Stromal cell of bone marrow (primary cell): ENCODE results near the gene GALNT9.

ENCODE experiments used
- DNase-seq: peaks from one replicate; pipeline ENCODE4 v3.0.0-alpha.2; 2012; ENCODE audit warnings: low read depth

Gene GALNT9

GRCh38 chr12:132168311-132169031 is 160.9 kb downstream of the GALNT9 start:
- no peak for DNase-seq

- no peak for DNase-seq
Measured at GRCh38 chr12:132167611-132168310, 161.6 kb downstream of the GALNT9 start.

DNA sequence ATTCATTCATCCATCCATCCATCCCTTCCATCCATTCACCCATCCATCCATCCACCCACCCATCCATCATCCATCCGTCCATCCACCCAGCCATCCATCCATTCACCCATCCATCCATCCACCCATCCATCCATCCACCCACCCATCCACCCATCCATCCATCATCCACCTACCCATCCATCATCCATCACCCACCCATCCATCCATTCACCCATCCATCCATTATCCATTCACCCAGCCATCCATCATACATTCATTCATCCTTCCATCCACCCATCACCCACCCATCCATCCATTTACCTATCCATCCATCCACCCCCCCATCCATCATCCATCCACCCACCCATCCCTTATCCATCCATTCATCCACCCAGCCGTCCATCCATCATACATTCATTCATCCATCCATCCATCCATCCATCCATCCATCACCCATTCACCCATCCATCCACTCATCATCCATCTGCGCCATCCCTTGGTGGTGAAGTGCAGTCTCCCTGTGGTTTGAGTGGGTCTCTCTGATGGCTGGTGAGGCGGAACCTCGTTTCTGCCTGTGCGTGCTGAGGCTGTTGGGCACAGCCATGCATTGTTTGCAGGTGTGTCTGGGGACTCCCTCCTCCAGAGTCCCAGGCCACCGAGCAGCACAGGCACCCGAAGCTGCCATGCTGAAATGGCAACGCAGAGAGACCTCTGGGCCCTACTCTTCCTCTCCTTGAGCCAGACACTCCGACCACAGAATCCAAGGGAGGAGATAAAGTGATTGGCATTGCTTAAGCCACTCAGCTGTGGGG is 162.4 kb downstream of the GALNT9 start:
- DNase-seq: no peak

DNA sequence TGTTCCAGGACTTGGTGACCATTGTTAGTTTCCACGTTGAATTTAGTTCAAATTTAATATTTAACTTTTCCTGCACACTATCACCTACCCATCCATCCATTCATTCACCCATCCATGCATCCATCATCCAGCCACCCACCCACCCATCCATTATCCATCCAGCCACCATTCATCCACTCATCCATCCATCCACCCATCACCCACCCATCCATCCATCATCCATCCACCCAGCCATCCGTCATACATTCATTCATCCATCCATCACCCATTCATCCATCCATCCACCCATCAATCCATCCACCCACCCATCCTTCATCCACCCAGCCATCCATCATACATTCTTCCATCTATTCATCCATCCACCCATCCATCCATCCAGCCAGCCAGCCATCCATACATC is 163.3 kb downstream of the GALNT9 start:
- no peak for DNase-seq

DNA sequence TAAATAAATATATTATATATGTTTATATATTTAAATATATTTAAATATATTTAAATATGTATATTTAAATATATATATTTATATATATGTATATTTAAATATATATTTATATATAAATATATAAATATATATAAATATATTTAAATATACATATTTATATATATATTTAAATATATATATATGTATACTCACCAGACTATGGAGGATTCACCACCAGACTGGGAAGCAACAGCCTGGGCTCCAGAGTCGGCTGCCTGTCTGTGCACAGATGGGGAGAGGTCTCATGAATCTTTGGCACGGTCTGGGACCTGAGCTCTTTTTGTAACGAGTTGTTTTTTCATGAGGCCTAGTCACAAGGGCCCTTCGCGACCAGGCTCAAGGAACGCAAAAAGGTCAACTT is 163.8 kb downstream of the GALNT9 start:
- no peak for DNase-seq

- no peak for DNase-seq
Measured at GRCh38 chr12:132164426-132164825, 165.0 kb downstream of the GALNT9 start.

DNA sequence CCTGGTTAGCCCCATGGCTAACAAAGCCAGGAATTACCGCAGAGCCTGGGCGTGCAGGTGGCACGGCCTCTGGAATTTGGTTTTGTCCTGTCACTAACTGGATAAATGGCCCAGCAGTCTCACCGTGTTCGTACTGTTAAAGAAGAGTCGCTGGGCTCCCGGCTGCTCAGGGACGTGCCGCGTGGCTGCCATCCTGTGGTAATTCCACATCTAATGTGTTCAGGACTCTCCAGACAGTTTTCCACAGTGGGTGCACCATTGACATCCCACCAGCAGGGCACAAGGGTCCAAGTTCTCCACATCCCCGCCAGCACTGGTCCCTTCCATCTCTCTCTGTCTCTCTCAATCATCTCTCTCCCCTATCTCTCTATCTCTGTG is 165.5 kb downstream of the GALNT9 start:
- no peak for DNase-seq

DNA sequence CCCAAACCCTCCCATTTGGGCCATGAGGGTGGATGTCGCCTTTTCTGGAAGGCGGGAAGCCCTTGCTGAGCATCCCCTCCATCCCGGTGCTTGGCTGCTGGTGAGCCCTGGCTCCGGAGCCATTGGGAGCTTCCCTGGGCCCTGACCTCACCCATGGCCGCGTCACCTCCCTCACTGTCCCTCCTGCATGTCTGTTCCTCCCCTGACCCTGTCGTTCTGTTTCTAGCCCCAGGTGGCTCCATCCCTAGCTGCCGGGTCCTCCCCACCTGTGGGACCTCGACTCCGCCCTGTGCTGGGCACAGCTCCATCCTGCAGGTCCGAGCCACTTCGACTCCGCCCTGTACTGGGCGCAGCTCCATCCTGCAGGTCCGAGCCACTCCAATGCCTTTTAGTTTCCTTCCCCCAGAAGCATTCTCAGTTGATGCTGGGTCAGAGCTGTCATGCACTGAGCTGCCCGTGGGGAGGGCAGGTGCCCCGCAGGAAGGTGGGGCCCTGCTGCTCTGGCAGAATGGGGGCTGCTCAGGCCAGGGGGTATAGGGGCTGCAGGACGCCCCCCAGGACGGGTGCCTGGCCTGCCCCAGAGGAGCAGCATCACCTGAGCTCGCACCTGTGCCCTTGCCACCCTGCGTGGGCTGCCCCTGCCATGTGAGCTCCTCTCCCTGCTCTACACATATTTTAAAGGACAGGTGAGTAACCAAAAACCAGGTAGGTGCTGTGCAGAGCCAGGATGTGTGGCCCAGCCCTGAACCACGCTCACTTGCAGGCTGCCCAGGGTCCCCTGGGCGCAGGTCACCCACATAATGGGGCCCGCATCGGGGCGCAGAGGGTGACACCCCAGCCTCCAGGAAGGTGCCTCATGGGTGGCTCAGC is 166.1 kb downstream of the GALNT9 start:
- DNase-seq: no peak

- peak; percentile 84 for DNase-seq
Measured at GRCh38 chr12:132162508-132163031, 166.8 kb downstream of the GALNT9 start.

- no peak for DNase-seq
Measured at GRCh38 chr12:132161796-132162507, 167.4 kb downstream of the GALNT9 start.

GRCh38 chr12:132161036-132161781 is 168.2 kb downstream of the GALNT9 start:
- DNase-seq: no peak

GRCh38 chr12:132160601-132161035 is 168.8 kb downstream of the GALNT9 start:
- DNase-seq: no peak

- DNase-seq: no peak
Measured at GRCh38 chr12:132160016-132160415, 169.4 kb downstream of the GALNT9 start.

DNA sequence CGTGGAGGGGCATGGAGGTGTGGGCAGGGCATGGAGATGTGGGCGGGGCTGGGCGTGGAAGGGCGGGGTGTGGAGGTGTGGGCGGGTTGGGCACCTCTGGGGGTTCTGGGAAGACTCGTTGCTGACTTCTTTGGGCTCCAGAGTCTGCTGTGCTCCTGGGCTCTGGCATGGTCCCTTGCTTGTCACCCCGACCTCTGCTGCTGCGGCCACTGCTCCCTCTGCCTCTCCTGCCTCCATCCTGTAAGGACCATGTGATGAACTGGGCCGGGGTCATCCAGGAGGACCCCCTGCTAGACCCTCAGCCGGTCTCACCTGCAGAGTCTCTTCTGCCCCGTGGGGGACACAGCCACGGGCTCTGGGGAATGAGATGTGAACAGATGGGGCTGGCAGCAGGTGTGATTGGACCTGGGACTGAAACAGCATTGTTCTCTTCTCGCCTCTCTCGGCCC is 169.8 kb downstream of the GALNT9 start:
- DNase-seq: no peak

DNA sequence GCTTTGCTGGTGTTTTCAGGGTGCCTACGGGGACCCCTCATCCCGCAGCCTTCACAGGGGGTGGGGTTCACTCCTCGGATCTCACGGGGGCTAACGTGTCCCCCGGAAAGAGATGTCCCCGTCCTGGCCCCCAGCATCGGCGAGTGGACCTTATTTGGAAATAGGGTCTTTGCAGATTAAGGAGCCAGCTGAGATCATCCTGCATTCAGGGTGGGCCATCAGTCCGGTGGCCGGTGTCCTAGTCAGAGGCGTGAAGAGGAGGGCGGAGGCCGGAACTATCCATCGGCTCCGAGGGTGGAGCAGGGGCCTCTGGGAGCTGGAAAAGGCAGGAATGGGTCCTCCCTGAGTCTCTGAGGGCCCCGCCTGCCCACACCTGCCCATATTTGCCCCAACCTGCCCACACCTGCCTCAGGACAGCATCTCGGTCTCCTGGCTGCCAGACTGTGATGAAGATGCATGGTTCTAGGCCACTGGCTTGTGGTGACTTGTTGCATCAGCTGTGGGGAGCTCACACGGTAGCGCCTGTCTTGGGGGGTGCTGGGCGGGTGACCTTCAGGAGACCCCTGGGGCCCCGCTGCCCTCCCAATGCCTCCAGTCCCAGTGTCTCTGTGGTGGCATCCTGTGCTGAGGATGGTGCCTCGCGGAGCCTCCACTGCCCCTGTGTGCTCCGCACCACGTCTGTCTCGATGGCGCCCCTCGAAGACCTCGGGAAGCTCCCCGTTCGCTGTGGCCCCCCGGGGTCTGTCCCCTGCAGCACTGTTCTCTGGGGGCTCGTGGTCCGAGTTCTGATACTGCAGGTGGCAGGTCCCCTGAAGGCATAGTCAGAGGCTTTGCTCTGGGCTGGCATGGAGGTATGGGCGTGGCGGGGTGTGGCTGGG is 170.5 kb downstream of the GALNT9 start:
- no peak for DNase-seq

DNA sequence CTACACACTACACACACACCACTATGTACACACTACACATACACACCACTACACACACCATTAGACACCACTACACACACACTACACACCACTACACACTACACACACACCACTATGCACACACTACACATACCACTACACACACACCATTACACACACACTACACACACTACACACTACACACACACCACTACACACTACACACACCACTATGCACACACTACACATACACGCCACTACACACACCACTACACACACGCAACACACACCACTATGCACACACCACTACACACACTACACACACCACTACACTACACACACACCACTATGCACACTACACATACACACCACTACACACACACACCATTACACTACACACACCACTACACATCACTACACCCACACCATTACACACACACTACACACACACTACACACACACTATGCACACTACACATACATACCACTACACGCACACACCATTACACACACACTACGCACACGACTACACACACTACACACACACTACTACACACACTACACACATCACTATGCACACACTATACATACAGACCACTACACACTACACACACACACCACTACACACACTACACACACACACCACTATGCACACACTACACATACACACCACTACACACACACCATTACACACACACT is 171.5 kb downstream of the GALNT9 start:
- DNase-seq: no peak

GRCh38 chr12:132156573-132157325 is 172.6 kb downstream of the GALNT9 start:
- DNase-seq: no peak
